Parathyroid adenoma (tissue), 2 donors: ENCODE data around the gene KDR.

Experiments used
- H2AFZ ChIP-seq: fragments of 300-600 bp; sonication (generic); one replicate; pipeline ENCODE4 v1.7.0; 2017; ENCODE audit warnings: antibody characterized with exemption, mild to moderate bottlenecking
- H3K27ac ChIP-seq: fragments of 300-600 bp; sonication (generic); one replicate; pipeline ENCODE4 v1.7.0; 2017
- H3K27me3 ChIP-seq: fragments of 300-600 bp; sonication (generic); one replicate; pipeline ENCODE4 v1.7.0; 2017; ENCODE audit warnings: low read length; ENCODE audit not compliant: control insufficient read depth, insufficient read depth
- H3K36me3 ChIP-seq: fragments of 300-600 bp; sonication (generic); one replicate; pipeline ENCODE4 v1.7.0; 2017; ENCODE audit warnings: low read length; ENCODE audit not compliant: control insufficient read depth, insufficient read depth
- H3K4me1 ChIP-seq: fragments of 300-600 bp; sonication (generic); one replicate; pipeline ENCODE4 v1.7.0; 2017; ENCODE audit warnings: control low read depth
- H3K4me2 ChIP-seq: fragments of 300-600 bp; sonication (generic); one replicate; pipeline ENCODE4 v1.7.0; 2017; ENCODE audit warnings: low read length
- H3K4me3 ChIP-seq: fragments of 300-600 bp; sonication (generic); one replicate; pipeline ENCODE4 v1.7.0; 2017; ENCODE audit warnings: low read depth, low read length
- H3K79me2 ChIP-seq: fragments of 300-600 bp; sonication (generic); one replicate; pipeline ENCODE4 v1.7.0; 2017; ENCODE audit warnings: control low read depth
- H3K9ac ChIP-seq: fragments of 300-600 bp; sonication (generic); one replicate; pipeline ENCODE4 v1.7.0; 2017; ENCODE audit warnings: mild to moderate bottlenecking
- H3K9me3 ChIP-seq: fragments of 300-600 bp; sonication (generic); one replicate; pipeline ENCODE4 v1.7.0; 2017; ENCODE audit warnings: low read length; ENCODE audit not compliant: control insufficient read depth
- CTCF ChIP-seq: fragments of 300-600 bp; sonication (generic); IDR thresholded peaks from one replicate; pipeline ENCODE4 v1.7.0; 2017; ENCODE audit warnings: antibody characterized with exemption, mild to moderate bottlenecking
- donor health status: primary hyperparathyroidism.

KDR gene

DNA sequence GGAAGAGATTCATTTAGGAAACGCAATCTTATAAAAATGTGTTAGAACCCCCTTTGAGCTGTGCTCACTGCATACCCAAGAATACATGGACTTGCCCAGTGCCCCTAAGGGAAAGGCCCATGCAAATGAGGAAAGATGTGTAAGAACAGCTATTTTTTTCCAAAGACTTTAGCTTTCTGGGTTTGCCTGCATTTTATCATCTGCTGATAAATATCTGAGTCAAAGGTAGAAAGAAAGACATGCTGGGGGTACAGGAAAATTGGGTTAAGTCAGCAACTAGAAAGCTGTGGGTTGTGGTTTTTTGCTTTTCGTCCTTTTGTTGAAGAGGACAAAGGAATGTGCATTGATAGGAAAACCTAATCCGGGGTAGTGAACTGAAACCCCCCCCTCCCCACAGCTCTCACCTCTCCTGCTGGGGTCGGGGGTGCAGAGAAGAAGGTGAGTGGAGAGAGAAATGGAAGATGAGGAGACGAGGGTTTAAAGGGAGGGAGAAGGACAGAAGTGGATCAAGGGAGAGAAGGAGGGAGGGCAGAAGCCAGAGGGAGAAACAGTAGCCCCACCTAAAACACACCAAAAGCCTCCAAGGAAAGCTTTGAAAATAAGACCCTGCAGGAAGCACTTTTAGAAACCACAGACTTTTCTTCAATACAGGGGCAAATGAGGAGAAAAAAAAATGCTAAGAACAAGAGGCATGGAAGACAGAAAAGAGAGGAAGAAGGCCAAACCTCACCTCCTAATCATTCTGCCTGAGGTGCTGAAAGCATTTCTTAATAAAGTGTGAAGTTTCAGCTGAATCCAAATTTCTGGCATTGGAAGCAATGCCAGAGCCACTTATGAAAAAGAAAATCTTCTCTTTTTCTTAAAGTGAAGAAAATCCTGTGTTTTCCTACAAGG lies 49.3 kb downstream of the KDR start:
- Histone ChIP-seq H3K4me3 (no peak overlapping the region), H3K27ac (no peak overlapping the region), H3K9ac (no peak overlapping the region), H3K9me3 (no peaks in the 10 kb centered on the region), H3K4me2 (no peak overlapping the region), H3K4me1 (no peaks in the 10 kb centered on the region), H3K27me3 (no peaks in the 10 kb centered on the region), H3K36me3 (no peaks in the 10 kb centered on the region), H2AFZ (no peak overlapping the region), H3K79me2 (no peaks in the 10 kb centered on the region)
- no peak for TF ChIP-seq CTCF

- H3K9ac ChIP-seq = no peak overlapping the region
- no peak overlapping the region for H3K4me3 ChIP-seq
- no peaks in the 10 kb centered on the region for H3K4me1 ChIP-seq
- no peak overlapping the region for H3K4me2 ChIP-seq
- H3K27me3 ChIP-seq = no peaks in the 10 kb centered on the region
- H3K9me3 ChIP-seq = no peaks in the 10 kb centered on the region
- H3K79me2 ChIP-seq = no peaks in the 10 kb centered on the region
- H3K36me3 ChIP-seq = no peaks in the 10 kb centered on the region
- no peak for TF ChIP-seq CTCF
- H2AFZ ChIP-seq = no peak overlapping the region
- no peak overlapping the region for H3K27ac ChIP-seq
Observed at GRCh38 chr4:55075376-55075775, 50.0 kb downstream of the KDR start.

GRCh38 chr4:55074386-55074785 lies 51.0 kb downstream of the KDR start:
- no peaks in the 10 kb centered on the region for H3K4me1 ChIP-seq
- no peak for TF ChIP-seq CTCF
- H3K4me2 ChIP-seq = no peak overlapping the region
- H2AFZ ChIP-seq = no peak overlapping the region
- H3K9ac ChIP-seq = no peak overlapping the region
- H3K4me3 ChIP-seq = no peak overlapping the region
- no peaks in the 10 kb centered on the region for H3K36me3 ChIP-seq
- no peak overlapping the region for H3K27ac ChIP-seq
- H3K9me3 ChIP-seq = no peaks in the 10 kb centered on the region
- no peaks in the 10 kb centered on the region for H3K79me2 ChIP-seq
- no peaks in the 10 kb centered on the region for H3K27me3 ChIP-seq

- Histone ChIP-seq H3K27me3 (no peaks in the 10 kb centered on the region), H3K4me3 (no peak overlapping the region), H3K9ac (no peak overlapping the region), H3K4me2 (no peak overlapping the region), H3K27ac (no peak overlapping the region), H3K4me1 (no peaks in the 10 kb centered on the region), H2AFZ (no peak overlapping the region), H3K9me3 (no peaks in the 10 kb centered on the region), H3K79me2 (no peaks in the 10 kb centered on the region), H3K36me3 (no peaks in the 10 kb centered on the region)
- TF ChIP-seq CTCF = no peak
Observed at GRCh38 chr4:55071951-55072350, 53.4 kb downstream of the KDR start.

DNA sequence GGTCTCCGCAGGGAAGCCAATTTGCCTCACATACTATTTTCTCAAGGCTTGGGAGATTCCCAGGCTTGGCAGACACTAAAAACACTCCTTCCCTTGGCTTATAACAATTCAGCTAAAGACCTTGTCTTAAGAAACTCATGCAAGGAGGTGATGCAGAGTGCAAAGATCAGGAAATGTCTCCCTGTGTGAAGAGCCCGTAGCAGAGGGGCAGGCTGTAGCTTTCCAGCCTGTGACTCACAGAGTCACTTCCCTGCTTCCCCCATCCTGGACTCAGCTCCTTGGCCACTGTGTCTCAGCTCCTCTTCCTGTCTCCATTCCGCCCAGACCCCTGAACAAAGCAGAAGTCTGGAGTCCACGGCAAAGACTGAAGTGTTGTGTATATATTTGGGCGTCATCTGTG lies 56.1 kb downstream of the KDR start:
- no peaks in the 10 kb centered on the region for H3K27me3 ChIP-seq
- H3K79me2 ChIP-seq = no peaks in the 10 kb centered on the region
- peak overlapping the region; percentile 42 for H3K27ac ChIP-seq
- no peak overlapping the region for H2AFZ ChIP-seq
- no peak overlapping the region for H3K4me2 ChIP-seq
- no peak for TF ChIP-seq CTCF
- no peak overlapping the region for H3K9ac ChIP-seq
- H3K4me3 ChIP-seq = no peak overlapping the region
- H3K36me3 ChIP-seq = no peaks in the 10 kb centered on the region
- no peaks in the 10 kb centered on the region for H3K9me3 ChIP-seq
- no peaks in the 10 kb centered on the region for H3K4me1 ChIP-seq
